NCI-H526 treated with DMSO at 0.1 percent for 48 hours (cell line): ENCODE results near the gene HOOK2.
"Not testable (repeated sequence)": the region's sequence is repeated elsewhere in the genome, so short reads cannot be mapped to it uniquely, and the experiment has no call there.

Experiments used
- DNase-seq: peaks from one replicate; lab custom pipeline; 2025; lab: John Stamatoyannopoulos, UW

HOOK2 gene

GRCh38 chr19:12721656-12722565 is 53.4 kb downstream of the HOOK2 start:
- DNase-seq, result no peak

- no peak for DNase-seq
Measured at GRCh38 chr19:12720851-12721655, 54.3 kb downstream of the HOOK2 start.

- no peak for DNase-seq
Measured at GRCh38 chr19:12720296-12720695, 55.1 kb downstream of the HOOK2 start.

GRCh38 chr19:12715929-12716328 is 59.4 kb downstream of the HOOK2 start:
- DNase-seq, result no peak

GRCh38 chr19:12715102-12715501 is 60.2 kb downstream of the HOOK2 start:
- DNase-seq, result no peak

GRCh38 chr19:12713304-12713703 is 62.0 kb downstream of the HOOK2 start:
- not testable (repeated sequence) for DNase-seq
